ENCODE data around the gene ZFYVE1.
"Not testable (repeated sequence)": the region's sequence is repeated elsewhere in the genome, so short reads cannot be mapped to it uniquely, and the experiment has no call there.

The ZFYVE1 gene

GRCh38 chr14:73000073-73000472 is 26.8 kb downstream of the ZFYVE1 start:
- no peak for DNase-seq (ENCODE audit: low read depth in 2 of 2)

GRCh38 chr14:72999316-72999715 is 27.6 kb downstream of the ZFYVE1 start:
- DNase-seq (ENCODE audit: low read depth in 2 of 2): no peak

GRCh38 chr14:72998252-72998903 is 28.5 kb downstream of the ZFYVE1 start:
- no peak for DNase-seq (ENCODE audit: low read depth in 2 of 2)

- DNase-seq (ENCODE audit: low read depth in 2 of 2): no peak
Measured at GRCh38 chr14:72996916-72997315, 30.0 kb downstream of the ZFYVE1 start.

- no peak for DNase-seq (ENCODE audit: low read depth in 2 of 2)
Measured at GRCh38 chr14:72990171-72990570, 36.7 kb downstream of the ZFYVE1 start.

- no peak for DNase-seq (ENCODE audit: low read depth in 2 of 2)
Measured at GRCh38 chr14:72986857-72987256, 40.0 kb downstream of the ZFYVE1 start.

GRCh38 chr14:72986214-72986613 is 40.7 kb downstream of the ZFYVE1 start:
- no peak for DNase-seq (ENCODE audit: low read depth in 2 of 2)

GRCh38 chr14:72982146-72982708 is 44.7 kb downstream of the ZFYVE1 start:
- DNase-seq (ENCODE audit: low read depth in 2 of 2): no peak

GRCh38 chr14:72980863-72981262 is 46.0 kb downstream of the ZFYVE1 start:
- no peak for DNase-seq (ENCODE audit: low read depth in 2 of 2)

- DNase-seq (ENCODE audit: low read depth in 2 of 2): no peak
Measured at GRCh38 chr14:72978856-72979255, 48.0 kb downstream of the ZFYVE1 start.

GRCh38 chr14:72975770-72976169 is 51.1 kb downstream of the ZFYVE1 start:
- no peak for DNase-seq (ENCODE audit: low read depth in 2 of 2)

GRCh38 chr14:72974661-72975060 is 52.2 kb downstream of the ZFYVE1 start:
- DNase-seq (ENCODE audit: low read depth in 2 of 2): no peak

- no peak for DNase-seq (ENCODE audit: low read depth in 2 of 2)
Measured at GRCh38 chr14:72970824-72971434, 56.0 kb downstream of the ZFYVE1 start.

GRCh38 chr14:72970058-72970630 is 56.8 kb downstream of the ZFYVE1 start:
- DNase-seq (ENCODE audit: low read depth in 2 of 2): no peak

- no peak for DNase-seq (ENCODE audit: low read depth in 2 of 2)
Measured at GRCh38 chr14:72968316-72968715, 58.6 kb downstream of the ZFYVE1 start.

GRCh38 chr14:72966038-72966437 is 60.9 kb downstream of the ZFYVE1 start:
- no peak for DNase-seq (ENCODE audit: low read depth in 2 of 2)

- no peak for DNase-seq (ENCODE audit: low read depth in 2 of 2)
Measured at GRCh38 chr14:72965249-72965648, 61.7 kb downstream of the ZFYVE1 start.

GRCh38 chr14:72962829-72963312 is 64.0 kb downstream of the ZFYVE1 start:
- no peak for DNase-seq (ENCODE audit: low read depth in 2 of 2)

- DNase-seq (ENCODE audit: low read depth in 2 of 2): not testable (repeated sequence)
Measured at GRCh38 chr14:72962336-72962754, 64.6 kb downstream of the ZFYVE1 start.

- no peak for DNase-seq (ENCODE audit: low read depth in 2 of 2)
Measured at GRCh38 chr14:72961579-72962335, 65.1 kb downstream of the ZFYVE1 start.

GRCh38 chr14:72961016-72961415 is 65.9 kb downstream of the ZFYVE1 start:
- not testable (repeated sequence) for DNase-seq (ENCODE audit: low read depth in 2 of 2)

GRCh38 chr14:72958548-72958947 is 68.4 kb downstream of the ZFYVE1 start:
- DNase-seq (ENCODE audit: low read depth in 2 of 2): no peak

Measured in stimulated activated CD4-positive, alpha-beta T cell treated with anti-CD3 and anti-CD28 coated beads, Interleukin-4, amount 100 ng/mL, for 48 hours (primary cell).